Colon (tissue), 2 donors: ENCODE results near the gene LYRM7.
A peak's percentile ranks its signal among the peaks of the same experiment; 100 is the strongest.
"Not testable (repeated sequence)": the region's sequence is repeated elsewhere in the genome, so short reads cannot be mapped to it uniquely, and the experiment has no call there.

Experiments
- FAIRE-seq: peaks from 2 replicates; lab custom pipeline; 2012; peaks lifted over from hg19 to GRCh38; lab: Jason Lieb, UNC
- donor health status: control.
- donor health status: control.

Gene LYRM7

DNA sequence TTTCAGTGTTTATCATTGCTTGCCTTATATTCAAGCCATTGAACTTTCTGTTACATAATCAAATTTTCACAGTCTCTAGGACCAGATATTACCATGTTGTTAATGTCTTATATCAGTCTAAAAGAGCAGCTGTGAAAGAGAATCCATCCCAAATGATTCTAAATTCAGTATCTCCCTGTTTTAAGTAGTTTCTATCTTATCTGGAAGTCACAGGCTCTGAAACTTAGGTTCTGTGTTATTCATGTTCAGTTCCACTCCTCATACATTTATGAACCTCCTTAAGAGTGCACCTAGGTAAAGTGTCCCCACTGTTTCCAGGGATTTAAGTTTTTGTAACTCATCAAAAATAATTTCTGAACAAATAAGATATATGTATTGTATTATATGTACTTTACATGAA, 9.7 kb downstream of the LYRM7 start:
- FAIRE-seq, result no peak

DNA sequence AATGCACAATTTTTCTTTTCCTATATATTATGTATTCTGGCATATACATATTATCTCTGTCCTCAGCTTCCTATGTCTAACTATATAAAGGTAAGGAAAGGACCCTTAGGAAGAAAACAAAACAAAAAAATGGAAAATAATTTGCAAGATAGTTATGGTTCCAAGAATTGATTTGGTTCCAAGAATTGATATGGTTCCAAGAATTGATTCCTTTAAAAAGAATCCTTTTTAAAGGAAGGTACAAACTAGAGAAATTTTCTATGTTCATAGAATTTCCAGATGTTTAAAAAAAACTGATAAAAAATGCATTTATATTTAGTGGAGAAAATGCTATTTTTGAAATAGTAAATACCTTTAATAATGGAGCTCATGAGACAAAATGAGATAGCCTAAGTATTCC, 12.1 kb downstream of the LYRM7 start:
- FAIRE-seq, result no peak

DNA sequence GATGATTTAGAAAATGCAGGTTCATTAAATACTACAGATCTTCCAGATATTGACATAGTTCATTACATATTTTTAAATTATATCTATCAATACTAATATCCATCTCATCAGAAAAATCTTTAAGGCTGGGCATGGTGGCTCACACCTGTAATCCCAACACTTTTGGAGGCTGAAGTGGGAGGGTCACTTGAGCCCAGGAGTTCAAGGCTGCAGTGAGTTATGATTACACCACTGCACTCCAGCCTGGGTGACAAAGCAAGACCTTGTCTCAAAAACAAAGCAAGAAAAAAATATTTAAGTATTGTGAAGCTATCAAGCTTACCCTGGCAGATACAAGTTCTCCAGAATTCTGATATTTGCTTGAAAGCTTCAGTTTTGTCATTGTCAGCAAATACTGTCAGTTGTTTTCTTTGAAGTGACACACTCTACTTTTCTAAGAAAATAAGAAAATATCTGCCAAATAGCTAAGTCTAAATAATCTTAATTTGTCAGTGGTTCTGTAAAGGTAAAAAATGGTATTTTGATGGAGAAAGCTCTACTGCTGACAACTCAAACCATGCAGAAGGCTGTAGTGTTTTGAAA, 14.9 kb downstream of the LYRM7 start:
- FAIRE-seq, result no peak

- no peak for FAIRE-seq
These were observed 16.0 kb downstream of the LYRM7 start for GRCh38 chr5:131186561-131187256.

DNA sequence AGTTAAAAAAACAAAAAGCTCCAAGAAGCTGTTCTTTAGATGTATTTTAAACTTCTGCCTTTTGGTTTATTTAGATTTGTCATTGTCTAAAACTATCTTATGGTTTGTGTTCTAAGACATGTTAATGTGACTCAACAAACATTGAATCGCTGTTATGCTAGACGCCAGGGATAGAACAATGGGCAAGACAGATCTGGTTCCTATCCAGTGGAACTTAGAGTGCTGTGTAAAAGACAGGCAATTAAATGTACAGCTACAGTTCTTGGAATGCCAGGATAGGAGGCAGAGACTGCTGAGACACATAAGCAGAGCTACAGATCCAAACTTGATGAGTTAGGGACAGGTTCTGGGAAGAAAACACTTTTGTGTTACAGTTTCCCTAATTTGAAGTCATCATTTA, 22.4 kb downstream of the LYRM7 start:
- FAIRE-seq, result no peak

DNA sequence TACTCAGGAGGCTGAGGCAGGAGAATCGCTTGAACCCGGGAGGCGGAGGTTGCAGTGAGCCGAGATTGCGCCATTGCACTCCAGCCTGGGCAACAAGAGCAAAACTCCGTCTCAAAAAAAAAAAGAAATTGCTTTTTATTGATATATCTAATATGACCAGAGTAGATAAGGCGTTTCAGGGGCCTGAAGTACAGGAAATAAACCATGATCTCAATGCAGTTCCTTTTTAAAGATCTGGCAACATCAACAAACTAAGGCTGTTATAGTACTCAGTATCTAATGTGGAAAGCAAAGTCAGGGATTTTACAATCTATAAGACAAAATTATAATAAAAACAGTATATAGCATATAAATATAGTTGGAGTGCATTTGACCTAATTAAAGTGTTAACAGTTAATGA, 23.2 kb downstream of the LYRM7 start:
- not testable (repeated sequence) for FAIRE-seq

- FAIRE-seq, result no peak
These were observed 24.0 kb downstream of the LYRM7 start for GRCh38 chr5:131194725-131195124.

GRCh38 chr5:131195696-131196095, 25.0 kb downstream of the LYRM7 start:
- FAIRE-seq, result no peak

DNA sequence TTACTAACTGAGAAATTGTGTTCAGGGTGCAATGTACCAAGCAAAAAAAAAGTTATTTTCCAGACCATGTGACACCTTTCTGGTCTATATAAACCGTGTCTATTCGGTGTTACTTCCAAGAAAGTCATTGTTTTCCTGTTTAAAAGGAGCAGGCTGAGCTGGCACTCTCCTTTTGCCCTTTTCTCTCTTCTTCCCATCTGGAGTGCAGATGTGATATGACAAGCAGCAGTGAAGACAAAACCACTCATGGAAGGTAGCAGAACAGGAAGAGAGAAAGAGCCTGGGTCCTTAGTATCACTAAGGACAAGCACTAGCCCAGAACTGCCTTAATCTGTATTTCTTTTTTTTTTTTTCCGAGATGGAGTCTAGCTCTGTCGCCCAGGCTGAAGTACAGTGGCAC, 25.6 kb downstream of the LYRM7 start:
- FAIRE-seq, result no peak

- FAIRE-seq, result no peak
These were observed 27.9 kb downstream of the LYRM7 start for GRCh38 chr5:131198625-131199024.

DNA sequence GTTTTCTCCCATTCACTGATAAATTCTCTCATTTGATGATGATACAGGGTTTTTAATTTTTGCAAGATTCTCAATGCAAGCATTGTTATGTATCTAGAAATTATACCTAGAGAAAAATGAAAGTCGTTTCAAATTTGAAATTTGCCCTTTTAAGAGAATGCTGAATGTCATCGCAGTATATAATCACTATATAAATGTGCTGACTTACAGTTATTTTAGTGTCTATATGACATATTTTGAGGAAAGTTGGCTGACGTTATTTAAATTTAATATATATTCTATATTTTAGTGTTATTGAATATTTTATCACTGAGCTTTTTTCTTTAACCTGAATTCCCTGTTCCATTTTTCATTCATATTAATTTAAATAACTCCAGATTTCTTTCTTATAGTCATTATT, 29.8 kb downstream of the LYRM7 start:
- FAIRE-seq, result no peak

DNA sequence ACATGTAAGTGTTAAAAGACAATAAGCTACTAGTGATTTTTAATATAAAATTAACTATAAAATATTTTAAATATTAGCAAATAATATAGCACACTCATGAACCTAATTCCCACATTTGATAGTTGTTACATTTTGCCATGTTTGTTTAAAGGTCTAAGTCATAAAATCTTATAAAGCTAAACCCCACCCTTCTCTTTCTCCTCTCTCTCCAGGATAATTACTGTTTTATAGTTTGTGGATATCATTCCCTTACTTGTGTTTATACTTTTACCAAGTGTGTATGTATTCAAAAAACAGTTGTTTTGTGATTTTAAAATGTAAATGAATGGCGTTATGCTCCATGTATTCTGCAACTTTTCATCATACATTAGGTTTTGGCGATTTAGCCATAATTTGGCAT, 34.2 kb downstream of the LYRM7 start:
- FAIRE-seq, result peak; percentile 68

DNA sequence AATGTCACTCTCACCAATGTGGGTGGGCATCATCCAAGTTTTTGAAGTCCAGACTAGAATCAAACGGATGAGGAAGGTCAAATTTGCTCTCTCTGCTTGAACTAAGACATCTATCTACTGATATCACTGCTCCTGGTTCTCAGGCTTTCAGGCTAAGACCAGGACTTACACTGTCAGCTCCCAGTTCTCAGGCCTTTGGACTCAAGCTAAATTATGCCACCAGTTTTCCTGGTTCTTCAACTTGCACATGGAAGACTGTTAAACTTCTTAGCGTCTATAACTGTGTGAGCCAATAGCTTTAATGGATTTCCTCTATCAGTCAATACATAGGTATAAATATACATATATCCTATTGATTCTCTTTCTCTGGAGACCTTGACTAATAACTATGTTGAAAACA, 35.3 kb downstream of the LYRM7 start:
- no peak for FAIRE-seq

DNA sequence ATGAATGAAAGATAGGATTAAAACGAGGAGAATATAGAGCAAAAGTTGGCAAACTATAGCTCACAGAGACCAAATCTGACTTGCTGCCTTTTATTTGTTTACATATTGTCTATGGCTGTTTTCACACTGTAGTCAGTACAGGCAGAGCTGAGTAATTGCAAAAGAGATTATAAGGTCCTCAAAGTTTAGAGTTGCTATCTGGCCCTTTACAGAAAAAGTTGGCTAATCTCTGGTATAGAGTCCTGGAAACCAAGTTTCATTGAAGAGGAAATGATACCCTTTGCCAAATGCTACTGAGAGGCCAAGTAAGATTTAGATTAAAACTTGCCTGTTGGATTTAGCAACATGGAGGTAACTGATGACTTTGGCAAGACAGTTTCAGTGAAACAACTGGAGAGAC, 36.0 kb downstream of the LYRM7 start:
- FAIRE-seq, result no peak

DNA sequence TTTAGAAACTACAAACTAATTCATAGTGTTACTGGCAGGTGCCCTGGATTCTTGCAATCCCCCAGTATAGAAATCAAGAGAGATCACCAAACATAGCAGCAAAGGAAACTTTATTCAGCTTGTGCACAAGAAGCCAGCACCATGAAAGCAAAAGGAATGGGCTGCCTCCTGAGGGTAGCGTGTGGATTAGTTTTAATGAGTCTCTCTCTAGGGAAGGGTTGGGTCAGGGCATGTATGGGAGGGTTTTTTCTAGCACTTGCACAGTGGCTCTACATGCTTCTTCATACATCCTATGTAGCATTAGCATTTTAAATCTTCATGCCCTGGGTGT, 38.4 kb downstream of the LYRM7 start:
- FAIRE-seq, result no peak

- no peak for FAIRE-seq
These were observed 38.9 kb downstream of the LYRM7 start for GRCh38 chr5:131209506-131210150.

DNA sequence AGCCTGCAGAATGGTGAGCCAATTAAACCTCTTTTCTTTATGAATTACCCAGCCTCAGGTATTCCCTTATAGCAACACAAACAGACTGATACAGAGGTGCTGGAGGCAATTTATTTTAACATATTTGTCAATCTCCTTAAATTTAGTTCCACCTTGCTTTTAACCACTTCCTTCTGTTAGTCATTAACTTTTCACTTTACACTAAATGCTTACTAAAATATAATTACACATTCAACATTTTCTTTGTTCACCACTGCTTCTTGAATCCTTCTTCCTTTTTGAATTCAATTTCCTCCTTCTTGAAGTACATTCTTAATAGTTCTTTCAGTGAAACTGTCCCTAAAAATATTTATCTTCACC, 39.4 kb downstream of the LYRM7 start:
- FAIRE-seq, result no peak

DNA sequence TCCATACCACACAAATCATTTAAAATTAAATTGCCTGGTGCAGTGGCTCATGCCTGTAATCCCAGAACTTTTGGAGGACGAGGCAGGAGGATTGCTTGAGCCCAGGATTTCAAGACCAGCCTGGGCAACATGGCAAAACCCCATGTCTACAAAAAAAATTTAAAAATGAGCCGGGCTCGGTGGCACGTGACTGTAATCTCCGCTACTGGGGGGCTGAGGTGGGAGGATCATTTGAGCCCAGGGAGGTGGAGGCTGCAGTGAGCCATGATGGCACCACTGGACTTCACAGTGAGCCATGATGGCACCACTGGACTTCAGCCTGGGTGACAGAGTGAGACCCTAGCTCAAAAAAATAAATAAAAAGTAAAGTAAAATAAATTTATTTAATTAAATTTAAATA, 40.9 kb downstream of the LYRM7 start:
- FAIRE-seq, result no peak

- FAIRE-seq, result no peak
These were observed 41.8 kb downstream of the LYRM7 start for GRCh38 chr5:131212471-131213021.

GRCh38 chr5:131214609-131215227, 44.0 kb downstream of the LYRM7 start:
- FAIRE-seq, result no peak

GRCh38 chr5:131217791-131218190, 47.0 kb downstream of the LYRM7 start:
- FAIRE-seq, result no peak

GRCh38 chr5:131218392-131218791, 47.6 kb downstream of the LYRM7 start:
- FAIRE-seq, result no peak

DNA sequence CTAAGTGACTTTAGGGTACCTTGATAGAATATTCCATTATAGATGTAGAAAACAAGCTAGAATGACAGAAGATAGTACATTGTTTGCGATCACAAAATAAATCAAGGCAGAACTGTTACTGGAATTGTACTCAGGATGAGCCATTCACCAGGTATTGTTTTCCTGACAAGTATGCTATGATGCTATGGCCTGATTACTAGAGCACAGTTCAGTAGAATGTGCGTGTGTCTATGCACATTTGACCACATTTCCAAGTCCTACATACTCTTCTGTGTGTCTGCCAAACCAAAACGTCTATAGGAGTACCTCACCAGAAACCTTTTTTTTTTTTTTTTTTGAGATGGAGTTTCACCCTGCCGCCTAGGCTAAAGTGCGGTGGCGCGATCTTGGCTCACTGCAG, 49.8 kb downstream of the LYRM7 start:
- FAIRE-seq, result no peak
